CD4-positive, CD25-positive, alpha-beta regulatory T cell (primary cell): ENCODE data around the gene EXOC7. TPM values are rescaled to one million over a fixed set of nuclear protein-coding genes. Genes with fewer than 3 reads are reported as not detected.

Source experiments
- ATAC-seq, 2 donors: fragments of 150-1000 bp; cut with Tn5 transposase; one replicate each; pipeline ENCODE4 v1.10.0; 2021; ENCODE audit warnings: low read depth in 2 of 2, moderate number of reproducible peaks in 2 of 2, moderate library complexity in 1 of 2
- DNase-seq, 3 donors: peaks; one replicate each; pipeline versions ENCODE4 v3.0.0 to v3.0.0-alpha.2; 2012 to 2022; ENCODE audit warnings: mixed read lengths in 1 of 3
- H3K27ac ChIP-seq: one replicate; pipeline ENCODE4 v1.7.0; 2013; ENCODE audit warnings: mild to moderate bottlenecking, low read length; ENCODE audit not compliant: insufficient read depth, poor library complexity, severe bottlenecking
- H3K27me3 ChIP-seq: one replicate; pipeline ENCODE4 v1.7.0; 2013; ENCODE audit warnings: low read length; ENCODE audit not compliant: control insufficient read depth, insufficient read depth
- H3K36me3 ChIP-seq: one replicate; pipeline ENCODE4 v1.7.0; 2013; ENCODE audit warnings: mild to moderate bottlenecking, low read length, moderate library complexity; ENCODE audit not compliant: control insufficient read depth, insufficient read depth
- H3K4me1 ChIP-seq: 2 replicates; pipeline ENCODE4 v1.7.0; 2013; ENCODE audit warnings: mild to moderate bottlenecking, low read length; ENCODE audit not compliant: insufficient read depth, control insufficient read depth, poor library complexity, severe bottlenecking
- H3K4me3 ChIP-seq: one replicate; pipeline ENCODE4 v1.7.0; 2013; ENCODE audit warnings: low read depth, mild to moderate bottlenecking, low read length, moderate library complexity
- H3K9me3 ChIP-seq, 2 experiments: 1 replicate in 1 of 2; 2 replicates in 1 of 2; pipeline ENCODE4 v1.7.0; 2013; ENCODE audit warnings: low read length in 2 of 2, mild to moderate bottlenecking in 1 of 2, moderate library complexity in 1 of 2; ENCODE audit not compliant: control insufficient read depth in 2 of 2
- H3K27ac Mint-ChIP-seq, 3 donors: one replicate each; pipeline ENCODE4 v1.8.0; 2020 to 2022; ENCODE audit warnings: mild to moderate bottlenecking in 3 of 3, mixed read lengths in 3 of 3, moderate library complexity in 2 of 3
- H3K27me3 Mint-ChIP-seq: one replicate; pipeline ENCODE4 v1.8.0; 2022; ENCODE audit warnings: mild to moderate bottlenecking, mixed read lengths
- H3K36me3 Mint-ChIP-seq: one replicate; pipeline ENCODE4 v1.8.0; 2020; ENCODE audit warnings: mixed read lengths
- H3K4me1 Mint-ChIP-seq, 4 donors: one replicate each; pipeline ENCODE4 v1.8.0; 2020 to 2022; ENCODE audit warnings: mixed read lengths in 4 of 4, mild to moderate bottlenecking in 1 of 4
- H3K4me3 Mint-ChIP-seq, 4 donors: one replicate each; pipeline ENCODE4 v1.8.0; 2020 to 2022; ENCODE audit warnings: mild to moderate bottlenecking in 4 of 4, mixed read lengths in 4 of 4, moderate library complexity in 3 of 4
- H3K9me3 Mint-ChIP-seq, 7 donors: one replicate each; pipeline ENCODE4 v1.8.0; 2020 to 2022; ENCODE audit warnings: mixed read lengths in 7 of 7, mild to moderate bottlenecking in 3 of 7, moderate library complexity in 2 of 7
- polyA plus RNA-seq, 4 donors: library from polyadenylated mRNA; unstranded; fragments of 300-500 nt; fragmentation: Illumina TruSeq; gene quantifications; one replicate each; pipeline ENCODE4 v1.2.3, GENCODE V29; 2021
- total RNA-seq: library from RNA; stranded (reverse); gene quantifications from one replicate; pipeline ENCODE4 v1.2.3, GENCODE V29; 2022

EXOC7 gene
- total and polyA plus RNA-seq, 5 donors from 2014 or later, result 41.3 to 105 (median 46.8) TPM

DNA sequence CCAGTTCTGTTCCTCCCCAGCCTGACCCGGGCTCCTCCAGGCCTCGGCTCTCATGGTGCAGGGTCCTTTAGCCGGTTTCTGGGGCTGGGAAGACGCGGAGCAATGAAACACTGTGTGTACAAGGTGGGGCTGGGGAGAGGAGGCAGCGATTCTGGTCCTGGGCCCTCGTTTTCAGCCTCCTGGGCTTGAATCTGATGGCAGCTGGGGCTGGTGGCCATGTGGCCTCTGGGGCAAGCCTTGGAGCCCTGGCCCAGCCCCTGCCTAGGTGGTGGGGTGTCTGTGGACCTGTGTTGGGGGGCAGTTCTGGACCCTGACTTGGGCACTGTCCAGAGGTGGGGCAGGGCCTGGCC lies 33.4 kb upstream of the EXOC7 start:
- Mint-ChIP-seq H3K27ac (peak overlapping the region in 1 of 3 donors; percentile 69), H3K4me1 (peaks cover 0 to 32% (median 5%) of the 10 kb centered on the region in 4 donors)
- peaks cover 23% of the 10 kb centered on the region for H3K4me1 ChIP-seq

DNA sequence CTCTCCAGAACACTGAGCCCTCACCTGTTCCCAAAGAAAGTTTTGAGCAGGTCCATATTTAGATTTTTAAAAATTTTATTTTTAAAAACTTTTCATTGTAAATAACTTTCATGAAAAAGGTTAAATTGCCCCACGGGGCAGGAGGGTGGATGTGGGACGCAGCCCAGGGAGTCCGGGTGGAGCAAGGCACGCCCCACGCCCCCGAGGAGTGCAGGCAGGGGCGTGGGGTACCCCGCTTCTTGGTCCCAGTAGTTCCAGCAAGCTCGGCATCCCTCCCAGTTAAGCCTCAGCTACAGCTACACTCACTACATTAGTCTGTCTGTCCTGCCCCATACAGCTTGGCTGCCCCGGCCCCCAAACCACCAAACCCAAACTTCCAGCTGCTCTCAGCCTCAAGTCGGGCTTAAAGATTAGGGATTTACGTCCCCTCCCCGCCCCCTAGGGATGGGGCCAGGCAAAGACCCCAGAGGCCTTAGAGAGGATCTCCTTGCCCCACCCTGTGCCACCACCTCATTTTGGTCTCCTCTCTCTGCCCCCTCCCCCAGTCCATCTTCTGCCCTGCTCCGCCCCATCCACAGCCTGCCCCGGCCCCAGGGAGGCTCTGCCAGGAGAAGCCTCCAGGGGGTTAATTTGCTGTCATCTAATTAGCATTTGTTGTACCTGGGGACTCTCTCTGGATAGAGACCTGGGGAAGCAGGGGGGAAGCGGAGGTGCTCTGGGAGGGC lies 32.9 kb upstream of the EXOC7 start:
- H3K9me3 ChIP-seq, result no peaks in the 10 kb centered on the region
- peak overlapping the region in 1 of 3 donors; percentile 69 for H3K27ac Mint-ChIP-seq
- no peak overlapping the region for H3K4me3 ChIP-seq
- DNase-seq, result no peak
- H3K4me1 Mint-ChIP-seq, result peaks cover 0 to 27% (median 2%) of the 10 kb centered on the region in 4 donors
- no peak for ATAC-seq
- H3K27me3 ChIP-seq, result no peaks in the 10 kb centered on the region
- H3K4me3 Mint-ChIP-seq, result peak overlapping the region in 2 of 4 donors; percentile 9 to 35
- peaks cover 0 to 2% (median 0%) of the 10 kb centered on the region in 7 donors for H3K9me3 Mint-ChIP-seq
- no peaks in the 10 kb centered on the region for H3K36me3 Mint-ChIP-seq
- no peak overlapping the region for H3K27ac ChIP-seq
- H3K4me1 ChIP-seq, result peaks cover 18% of the 10 kb centered on the region
- no peaks in the 10 kb centered on the region for H3K36me3 ChIP-seq
- H3K27me3 Mint-ChIP-seq, result peaks cover 18% of the 10 kb centered on the region

More for the DNA sequence above, 33.4 kb upstream of the EXOC7 start:
- Histone ChIP-seq H3K36me3 (no peaks in the 10 kb centered on the region), H3K4me3 (no peak overlapping the region), H3K9me3 (no peaks in the 10 kb centered on the region), H3K27me3 (no peaks in the 10 kb centered on the region), H3K27ac (no peak overlapping the region)
- H3K9me3 Mint-ChIP-seq, result peaks cover 0 to 2% (median 0%) of the 10 kb centered on the region in 7 donors
- peaks cover 20% of the 10 kb centered on the region for H3K27me3 Mint-ChIP-seq
- peak overlapping the region in 1 of 4 donors; percentile 35 for H3K4me3 Mint-ChIP-seq
- DNase-seq, result no peak
- no peaks in the 10 kb centered on the region for H3K36me3 Mint-ChIP-seq
- ATAC-seq, result no peak

DNA sequence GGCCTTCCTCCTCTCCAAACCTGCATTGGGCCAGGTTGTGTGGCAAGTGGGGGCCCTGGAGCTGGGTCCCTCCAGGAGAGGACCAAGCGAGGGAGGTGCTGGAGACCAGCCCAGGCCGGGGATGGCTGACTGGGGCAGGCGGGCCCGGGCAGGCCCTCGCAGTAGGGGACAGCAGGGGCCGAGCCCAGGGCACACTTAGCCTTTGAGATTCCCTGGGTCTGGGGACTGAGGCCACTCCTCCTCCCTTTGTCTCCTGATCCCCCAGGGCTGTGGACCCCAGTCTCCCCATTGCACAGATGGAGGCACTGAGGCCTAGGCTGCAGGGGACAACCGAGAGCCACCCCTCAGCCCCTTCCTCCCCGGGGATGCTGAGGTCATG lies 32.2 kb upstream of the EXOC7 start:
- Mint-ChIP-seq H3K36me3 (no peaks in the 10 kb centered on the region), H3K4me3 (no peak overlapping the region), H3K27me3 (peaks cover 13% of the 10 kb centered on the region), H3K9me3 (no peaks in the 10 kb centered on the region), H3K4me1 (peaks cover 0 to 21% (median 1%) of the 10 kb centered on the region in 4 donors), H3K27ac (no peak overlapping the region)
- Histone ChIP-seq H3K9me3 (no peaks in the 10 kb centered on the region), H3K27me3 (no peaks in the 10 kb centered on the region), H3K27ac (no peak overlapping the region), H3K4me1 (peaks cover 11% of the 10 kb centered on the region), H3K36me3 (no peaks in the 10 kb centered on the region), H3K4me3 (no peak overlapping the region)
- ATAC-seq (no peak), DNase-seq (no peak)

DNA sequence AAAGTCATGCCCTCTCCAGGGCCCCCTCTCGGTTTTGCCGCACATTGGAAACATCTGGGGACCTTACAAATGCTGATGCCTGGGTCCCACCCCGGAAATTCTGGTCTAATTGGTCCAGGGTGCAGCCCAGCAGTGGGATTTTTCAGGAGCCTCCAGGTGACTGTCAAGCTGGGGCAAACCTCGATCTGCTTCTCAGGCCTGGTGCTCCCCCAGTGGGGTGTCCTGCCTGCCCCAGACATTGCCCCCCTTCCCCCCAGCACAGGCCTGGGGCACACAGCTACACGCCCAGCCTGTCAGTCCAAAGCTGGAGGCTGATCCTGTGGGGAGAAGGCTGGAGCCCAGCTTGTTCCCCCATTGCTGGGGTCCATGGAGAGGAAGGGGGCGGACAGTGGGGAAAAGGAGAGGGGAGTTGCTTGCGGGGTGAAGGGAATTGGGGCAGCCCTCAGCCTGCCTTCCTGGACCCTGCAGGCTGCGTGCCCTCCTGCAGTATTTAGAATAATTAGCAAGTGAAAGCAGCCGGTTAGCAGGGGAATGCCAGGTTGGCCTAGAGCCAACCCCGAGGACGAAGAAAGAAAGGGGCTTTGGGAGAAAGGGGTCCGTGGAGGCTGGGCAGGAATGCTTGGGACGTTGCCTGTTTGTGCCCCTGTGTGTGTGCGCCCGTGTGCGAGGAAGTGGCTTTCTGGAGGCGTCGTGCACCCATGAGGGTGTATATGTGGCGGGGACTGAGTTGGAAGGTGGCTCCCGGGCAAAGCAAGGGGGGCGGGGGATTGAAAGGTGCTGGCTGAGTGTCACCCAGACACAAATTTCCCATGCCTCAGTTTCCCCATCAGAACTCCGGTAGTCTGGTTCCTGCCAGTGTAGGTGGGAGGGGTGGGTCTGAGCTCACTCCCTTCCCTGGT lies 31.6 kb upstream of the EXOC7 start:
- H3K9me3 Mint-ChIP-seq, result no peaks in the 10 kb centered on the region
- DNase-seq (no peak), ATAC-seq (no peak)
- peaks cover 5% of the 10 kb centered on the region for H3K4me1 ChIP-seq
- no peak overlapping the region for H3K27ac Mint-ChIP-seq
- H3K27ac ChIP-seq, result no peak overlapping the region
- peak overlapping the region in 3 of 4 donors; percentile 46 to 76 (median 60) for H3K4me3 Mint-ChIP-seq
- no peaks in the 10 kb centered on the region for H3K27me3 ChIP-seq
- no peaks in the 10 kb centered on the region for H3K36me3 Mint-ChIP-seq
- H3K27me3 Mint-ChIP-seq, result peaks cover 9% of the 10 kb centered on the region
- no peaks in the 10 kb centered on the region for H3K36me3 ChIP-seq
- peaks cover 0 to 16% (median 1%) of the 10 kb centered on the region in 4 donors for H3K4me1 Mint-ChIP-seq
- no peak overlapping the region for H3K4me3 ChIP-seq
- no peaks in the 10 kb centered on the region for H3K9me3 ChIP-seq

- Histone ChIP-seq H3K27me3 (no peaks in the 10 kb centered on the region), H3K27ac (no peak overlapping the region), H3K36me3 (no peaks in the 10 kb centered on the region), H3K4me1 (no peaks in the 10 kb centered on the region), H3K9me3 (no peaks in the 10 kb centered on the region), H3K4me3 (no peak overlapping the region)
- Mint-ChIP-seq H3K27ac (no peak overlapping the region), H3K4me1 (peaks cover 0 to 16% (median 4%) of the 10 kb centered on the region in 4 donors), H3K27me3 (peaks cover 5% of the 10 kb centered on the region), H3K4me3 (no peak overlapping the region), H3K9me3 (no peaks in the 10 kb centered on the region), H3K36me3 (no peaks in the 10 kb centered on the region)
- DNase-seq (no peak), ATAC-seq (no peak)
These were observed 29.2 kb upstream of the EXOC7 start for GRCh38 chr17:76132574-76133338.

DNA sequence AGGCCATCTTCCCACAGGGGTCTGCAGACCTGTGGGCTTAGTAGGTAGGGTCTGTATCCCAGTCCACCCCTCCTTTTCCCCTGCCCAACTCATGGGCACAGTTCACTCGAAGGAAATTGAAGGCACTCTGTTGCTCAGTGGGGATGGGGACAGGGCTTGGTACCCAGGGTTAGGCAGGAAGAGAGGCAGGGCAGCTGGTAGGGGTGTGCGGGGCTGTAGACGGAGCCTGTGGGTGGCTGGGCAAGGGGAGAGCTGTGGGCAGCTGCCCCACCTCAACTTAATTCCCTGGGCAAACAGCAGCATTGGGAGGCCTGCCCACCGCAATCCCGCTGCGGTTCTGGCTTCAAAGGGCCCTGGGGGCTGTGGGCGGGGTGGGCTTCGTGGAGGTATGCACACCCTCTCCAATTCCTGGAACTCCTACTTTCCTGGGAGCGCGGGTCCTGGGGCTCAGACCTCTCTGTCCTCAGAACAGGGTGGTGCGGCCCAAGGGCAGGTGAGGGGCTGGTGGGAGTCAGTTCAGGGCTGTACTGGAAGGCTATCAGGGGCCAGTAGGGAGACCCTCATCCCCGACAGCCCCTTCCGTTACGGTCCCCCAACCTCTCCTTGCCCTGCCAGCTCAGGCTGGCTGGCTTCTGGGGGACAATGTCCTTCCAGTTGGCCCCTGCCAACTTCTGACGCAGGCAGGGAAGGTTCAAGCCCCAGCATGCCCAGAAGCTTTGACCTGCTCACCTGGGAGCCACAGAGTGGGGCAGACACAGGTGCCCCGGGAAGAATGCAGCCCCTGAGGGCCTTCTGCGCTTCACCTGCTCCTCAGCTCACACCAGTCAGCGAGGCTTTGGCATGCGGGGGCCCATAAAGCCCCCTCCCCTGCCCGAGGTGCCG lies 28.3 kb upstream of the EXOC7 start:
- no peak overlapping the region for H3K27ac Mint-ChIP-seq
- H3K4me3 Mint-ChIP-seq, result no peak overlapping the region
- no peak for ATAC-seq

More for the DNA sequence above, 28.3 kb upstream of the EXOC7 start:
- no peaks in the 10 kb centered on the region for H3K4me1 ChIP-seq
- Mint-ChIP-seq H3K9me3 (no peaks in the 10 kb centered on the region), H3K36me3 (no peaks in the 10 kb centered on the region), H3K27me3 (peaks cover 5% of the 10 kb centered on the region), H3K4me1 (peaks cover 0 to 19% (median 5%) of the 10 kb centered on the region in 4 donors)
- no peak overlapping the region for H3K4me3 ChIP-seq
- no peak overlapping the region for H3K27ac ChIP-seq
- H3K36me3 ChIP-seq, result no peaks in the 10 kb centered on the region
- H3K27me3 ChIP-seq, result no peaks in the 10 kb centered on the region
- no peak for DNase-seq
- no peaks in the 10 kb centered on the region for H3K9me3 ChIP-seq
